Right lobe of liver (tissue), 4 donors: Measurements from ENCODE around the gene NUP85.

Source experiments
- POLR2A ChIP-seq: fragments of 450-650 bp; IDR thresholded peaks from one replicate; pipeline ENCODE4 v1.6.1; 2017; ENCODE audit warnings: antibody characterized with exemption, mild to moderate bottlenecking
- TF ChIP-seq, protein P1 (sequence below), 4 donors: fragments of 200-600 bp in 3 of 4; fragments of 450-650 bp in 1 of 4; IDR thresholded peaks; one replicate each; pipeline versions ENCODE4 v1.5.1 to v1.8.0; 2016 to 2022; ENCODE audit warnings: antibody characterized with exemption in 4 of 4, mild to moderate bottlenecking in 2 of 4
- donor health status: DM: no; HTN: no; CAD: no.
- donor health status: DM: no; HTN: no; CAD: no.
- donor health status: DM: no; HTN: yes; CAD: no.

DNA sequence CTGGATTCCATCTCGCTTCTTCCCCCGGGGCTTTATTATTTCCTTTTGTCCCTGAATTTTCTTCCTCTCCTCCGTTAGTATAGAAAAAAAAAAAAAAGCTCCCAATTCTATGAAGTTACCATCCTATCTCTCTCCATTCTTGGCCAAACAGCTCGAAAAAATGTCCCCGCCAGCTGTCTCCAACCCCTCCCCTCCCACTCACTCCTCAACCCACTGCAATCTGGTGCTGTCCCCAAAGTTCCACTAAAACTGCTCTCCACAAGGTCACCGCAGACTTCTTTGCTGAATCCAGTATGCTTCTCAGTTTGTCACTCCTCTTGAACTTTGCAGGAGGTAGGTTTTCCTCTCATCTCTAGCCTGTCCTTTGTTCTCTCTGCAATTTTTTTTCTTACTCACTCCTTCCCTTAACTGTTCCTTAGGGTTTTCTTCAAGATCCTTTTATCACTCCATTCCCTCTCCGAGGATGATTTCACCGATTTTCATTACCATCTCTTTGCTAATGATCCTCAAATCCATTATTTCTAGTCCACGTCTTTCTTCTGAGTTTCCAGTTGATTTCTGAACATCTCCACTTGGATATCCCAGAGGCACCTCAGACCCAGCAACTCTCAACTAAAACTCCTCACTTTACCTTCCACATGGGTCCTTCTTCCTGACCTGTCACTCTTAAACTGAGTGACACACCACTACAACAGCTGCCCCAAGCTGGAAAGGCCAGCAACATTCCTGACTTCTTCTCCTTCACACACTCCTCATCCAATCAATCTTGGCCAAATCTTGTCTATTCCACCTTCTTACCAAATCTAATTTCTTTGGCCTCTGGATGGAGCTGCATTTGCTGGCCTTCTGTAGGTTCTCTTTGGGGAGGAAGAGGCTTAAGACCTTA is 21.2 kb upstream of the NUP85 start:
- TF ChIP-seq, protein P1, sequence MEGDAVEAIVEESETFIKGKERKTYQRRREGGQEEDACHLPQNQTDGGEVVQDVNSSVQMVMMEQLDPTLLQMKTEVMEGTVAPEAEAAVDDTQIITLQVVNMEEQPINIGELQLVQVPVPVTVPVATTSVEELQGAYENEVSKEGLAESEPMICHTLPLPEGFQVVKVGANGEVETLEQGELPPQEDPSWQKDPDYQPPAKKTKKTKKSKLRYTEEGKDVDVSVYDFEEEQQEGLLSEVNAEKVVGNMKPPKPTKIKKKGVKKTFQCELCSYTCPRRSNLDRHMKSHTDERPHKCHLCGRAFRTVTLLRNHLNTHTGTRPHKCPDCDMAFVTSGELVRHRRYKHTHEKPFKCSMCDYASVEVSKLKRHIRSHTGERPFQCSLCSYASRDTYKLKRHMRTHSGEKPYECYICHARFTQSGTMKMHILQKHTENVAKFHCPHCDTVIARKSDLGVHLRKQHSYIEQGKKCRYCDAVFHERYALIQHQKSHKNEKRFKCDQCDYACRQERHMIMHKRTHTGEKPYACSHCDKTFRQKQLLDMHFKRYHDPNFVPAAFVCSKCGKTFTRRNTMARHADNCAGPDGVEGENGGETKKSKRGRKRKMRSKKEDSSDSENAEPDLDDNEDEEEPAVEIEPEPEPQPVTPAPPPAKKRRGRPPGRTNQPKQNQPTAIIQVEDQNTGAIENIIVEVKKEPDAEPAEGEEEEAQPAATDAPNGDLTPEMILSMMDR (IDR thresholded peaks at IDR 0.05) = no peak
- TF ChIP-seq POLR2A = no peak
